Prostate gland (tissue), 2 donors: ENCODE measurements around the gene KRT2.

Experiments used
- POLR2A ChIP-seq: fragments of 450-650 bp; IDR thresholded peaks from one replicate; pipeline ENCODE4 v1.6.1; 2016; ENCODE audit warnings: antibody characterized with exemption, mild to moderate bottlenecking
- TF ChIP-seq, protein P1 (sequence below), 4 experiments: fragments of 200-600 bp in 2 of 4; fragments of 450-650 bp in 2 of 4; sonication (generic) in 2 of 4; IDR thresholded peaks; 1 replicate in 3 of 4; 2 replicates in 1 of 4; pipeline ENCODE4 v1.5.1; 2016 to 2019; ENCODE audit warnings: antibody characterized with exemption in 4 of 4, mild to moderate bottlenecking in 2 of 4, moderate library complexity in 2 of 4

DNA sequence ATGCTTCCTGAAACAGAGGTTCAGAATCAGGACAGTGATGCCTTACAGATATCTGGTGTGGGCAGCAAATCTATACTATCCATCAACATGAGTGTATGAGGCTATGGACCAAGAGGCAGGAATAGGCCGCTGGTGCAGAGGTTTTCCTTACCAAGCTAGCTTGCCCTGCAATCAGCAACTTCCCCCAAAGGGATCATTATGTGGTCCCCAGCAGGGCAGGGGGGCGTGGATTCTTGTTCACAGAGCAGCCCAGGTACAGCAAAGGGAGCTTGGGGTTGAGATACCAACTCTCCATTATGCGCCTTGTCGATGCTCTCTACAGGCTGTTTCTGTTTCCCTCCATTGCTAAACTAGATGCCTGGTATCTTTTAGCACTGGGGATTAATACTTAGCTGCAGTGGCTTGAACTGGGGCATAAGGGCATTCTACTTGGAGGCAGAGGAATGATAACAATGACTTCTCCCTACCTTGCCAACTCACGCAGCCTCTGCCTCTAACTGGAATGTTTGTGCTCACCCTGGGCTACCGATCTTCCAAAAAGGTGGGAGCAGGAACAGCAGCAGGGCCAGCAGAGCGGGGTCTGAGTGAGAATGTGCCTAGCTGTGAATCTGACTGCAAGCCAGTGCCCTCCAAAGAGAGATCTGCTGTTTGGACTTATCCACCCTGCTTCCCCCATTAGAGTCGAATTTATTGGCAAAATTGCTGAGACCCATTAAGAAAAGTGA is 38.5 kb upstream of the KRT2 start:
- TF ChIP-seq, protein P1, sequence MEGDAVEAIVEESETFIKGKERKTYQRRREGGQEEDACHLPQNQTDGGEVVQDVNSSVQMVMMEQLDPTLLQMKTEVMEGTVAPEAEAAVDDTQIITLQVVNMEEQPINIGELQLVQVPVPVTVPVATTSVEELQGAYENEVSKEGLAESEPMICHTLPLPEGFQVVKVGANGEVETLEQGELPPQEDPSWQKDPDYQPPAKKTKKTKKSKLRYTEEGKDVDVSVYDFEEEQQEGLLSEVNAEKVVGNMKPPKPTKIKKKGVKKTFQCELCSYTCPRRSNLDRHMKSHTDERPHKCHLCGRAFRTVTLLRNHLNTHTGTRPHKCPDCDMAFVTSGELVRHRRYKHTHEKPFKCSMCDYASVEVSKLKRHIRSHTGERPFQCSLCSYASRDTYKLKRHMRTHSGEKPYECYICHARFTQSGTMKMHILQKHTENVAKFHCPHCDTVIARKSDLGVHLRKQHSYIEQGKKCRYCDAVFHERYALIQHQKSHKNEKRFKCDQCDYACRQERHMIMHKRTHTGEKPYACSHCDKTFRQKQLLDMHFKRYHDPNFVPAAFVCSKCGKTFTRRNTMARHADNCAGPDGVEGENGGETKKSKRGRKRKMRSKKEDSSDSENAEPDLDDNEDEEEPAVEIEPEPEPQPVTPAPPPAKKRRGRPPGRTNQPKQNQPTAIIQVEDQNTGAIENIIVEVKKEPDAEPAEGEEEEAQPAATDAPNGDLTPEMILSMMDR (IDR thresholded peaks at IDR 0.05): no peak
- TF ChIP-seq POLR2A: no peak
